ENCODE results near the gene UNKL. TPM values are rescaled to one million over a fixed set of nuclear protein-coding genes. Genes with fewer than 3 reads are reported as not detected.

Gene UNKL
- polyA plus RNA-seq, 3 donors = 15.5 to 24.9 (median 24.1) TPM

GRCh38 chr16:1378804-1379303 is 35.6 kb downstream of the UNKL start:
- DNase-seq = peak; percentile 24

GRCh38 chr16:1378087-1378803 is 36.3 kb downstream of the UNKL start:
- no peak for DNase-seq

- DNase-seq = no peak
Observed at GRCh38 chr16:1377406-1378010, 37.0 kb downstream of the UNKL start.

GRCh38 chr16:1375741-1376410 is 38.6 kb downstream of the UNKL start:
- no peak for DNase-seq

GRCh38 chr16:1375298-1375640 is 39.2 kb downstream of the UNKL start:
- no peak for DNase-seq

GRCh38 chr16:1374418-1375297 is 39.8 kb downstream of the UNKL start:
- no peak for DNase-seq

- DNase-seq = no peak
Observed at GRCh38 chr16:1372292-1372950, 42.1 kb downstream of the UNKL start.

GRCh38 chr16:1371054-1371978 is 43.2 kb downstream of the UNKL start:
- no peak for DNase-seq

- no peak for DNase-seq
Observed at GRCh38 chr16:1367486-1368174, 46.9 kb downstream of the UNKL start.

GRCh38 chr16:1366712-1367299 is 47.7 kb downstream of the UNKL start:
- no peak for DNase-seq

GRCh38 chr16:1366060-1366711 is 48.3 kb downstream of the UNKL start:
- no peak for DNase-seq

- no peak for DNase-seq
Observed at GRCh38 chr16:1364510-1364909, 50.0 kb downstream of the UNKL start.

- no peak for DNase-seq
Observed at GRCh38 chr16:1363501-1364041, 50.9 kb downstream of the UNKL start.

GRCh38 chr16:1362807-1363206 is 51.7 kb downstream of the UNKL start:
- DNase-seq = no peak

GRCh38 chr16:1361685-1362360 is 52.7 kb downstream of the UNKL start:
- DNase-seq = no peak

GRCh38 chr16:1357906-1358566 is 56.5 kb downstream of the UNKL start:
- no peak for DNase-seq
